ENCODE results near the gene HSD17B8.

The HSD17B8 gene

GRCh38 chr6:33204165-33204414, 365 bp upstream of the HSD17B8 start:
- H3K4me3 ChIP-seq (ENCODE audit: low read depth, low read length): peak overlapping the region; percentile 15
- TF ChIP-seq CTCF (IDR thresholded peaks at IDR 0.05; ENCODE audit: low read depth, low read length, missing control alignments): no peak
- H3K27ac ChIP-seq: no peak overlapping the region

GRCh38 chr6:33205191-33206026, 954 bp downstream of the HSD17B8 start:
- DNase-seq: no peak
- Histone ChIP-seq H3K4me3 (ENCODE audit: low read depth, low read length) (peak overlapping the region; percentile 67), H3K27ac (peak overlapping the region; percentile 56), H3K27me3 (replicated peaks) (no peaks in the 10 kb centered on the region), H3K36me3 (replicated peaks) (peaks cover 32% of the 10 kb centered on the region)
- in situ Hi-C loops (cut with HindIII; ENCODE audit: low pct_ligation_motif_present, low sequenced_read_pairs): no loop called here
- no peak for TF ChIP-seq CTCF (IDR thresholded peaks at IDR 0.05; ENCODE audit: low read depth, low read length, missing control alignments)

More at GRCh38 chr6:33204165-33204414, 365 bp upstream of the HSD17B8 start:
- Histone ChIP-seq H3K27me3 (replicated peaks) (no peaks in the 10 kb centered on the region), H3K36me3 (replicated peaks) (peaks cover 29% of the 10 kb centered on the region)
- DNase-seq: no peak
- in situ Hi-C loops (cut with HindIII; ENCODE audit: low pct_ligation_motif_present, low sequenced_read_pairs): no loop called here

GRCh38 chr6:33206027-33206863, 1.8 kb downstream of the HSD17B8 start:
- peaks cover 35% of the 10 kb centered on the region for H3K36me3 ChIP-seq (replicated peaks)
- TF ChIP-seq CTCF (IDR thresholded peaks at IDR 0.05; ENCODE audit: low read depth, low read length, missing control alignments): no peak
- DNase-seq: no peak
- H3K27me3 ChIP-seq (replicated peaks): no peaks in the 10 kb centered on the region
- in situ Hi-C loops (cut with HindIII; ENCODE audit: low pct_ligation_motif_present, low sequenced_read_pairs): no loop called here
- peak overlapping the region; percentile 56 for H3K27ac ChIP-seq
- H3K4me3 ChIP-seq (ENCODE audit: low read depth, low read length): no peak overlapping the region

- Histone ChIP-seq H3K4me3 (ENCODE audit: low read depth, low read length) (peak overlapping the region; percentile 78), H3K27ac (peak overlapping the region; percentile 79), H3K36me3 (replicated peaks) (peaks cover 31% of the 10 kb centered on the region), H3K27me3 (replicated peaks) (no peaks in the 10 kb centered on the region)
- in situ Hi-C loops (cut with HindIII; ENCODE audit: low pct_ligation_motif_present, low sequenced_read_pairs): no loop called here
- peak; percentile 68 for DNase-seq
- no peak for TF ChIP-seq CTCF (IDR thresholded peaks at IDR 0.05; ENCODE audit: low read depth, low read length, missing control alignments)
Measured at GRCh38 chr6:33206864-33207551, 2.6 kb downstream of the HSD17B8 start.

- Histone ChIP-seq H3K36me3 (replicated peaks) (peaks cover 26% of the 10 kb centered on the region), H3K27ac (peak overlapping the region; percentile 79), H3K4me3 (ENCODE audit: low read depth, low read length) (peak overlapping the region; percentile 78), H3K27me3 (replicated peaks) (no peaks in the 10 kb centered on the region)
- peak; percentile 48 for DNase-seq
- in situ Hi-C loops (cut with HindIII; ENCODE audit: low pct_ligation_motif_present, low sequenced_read_pairs): no loop called here
- TF ChIP-seq CTCF (IDR thresholded peaks at IDR 0.05; ENCODE audit: low read depth, low read length, missing control alignments): no peak
Measured at GRCh38 chr6:33207552-33208090, 3.2 kb downstream of the HSD17B8 start.

All from brain microvascular endothelial cell (primary cell).